HG03064 (cell line): Measurements from ENCODE around the gene TH.
"Not testable (repeated sequence)": the region's sequence is repeated elsewhere in the genome, so short reads cannot be mapped to it uniquely, and the experiment has no call there.

ENCODE experiments used
- ATAC-seq: cut with Tn5 transposase; IDR thresholded peaks from one replicate; pipeline ENCODE4 v1.9.1; 2021; ENCODE audit warnings: low read depth; ENCODE audit not compliant: unreplicated experiment

TH gene

DNA sequence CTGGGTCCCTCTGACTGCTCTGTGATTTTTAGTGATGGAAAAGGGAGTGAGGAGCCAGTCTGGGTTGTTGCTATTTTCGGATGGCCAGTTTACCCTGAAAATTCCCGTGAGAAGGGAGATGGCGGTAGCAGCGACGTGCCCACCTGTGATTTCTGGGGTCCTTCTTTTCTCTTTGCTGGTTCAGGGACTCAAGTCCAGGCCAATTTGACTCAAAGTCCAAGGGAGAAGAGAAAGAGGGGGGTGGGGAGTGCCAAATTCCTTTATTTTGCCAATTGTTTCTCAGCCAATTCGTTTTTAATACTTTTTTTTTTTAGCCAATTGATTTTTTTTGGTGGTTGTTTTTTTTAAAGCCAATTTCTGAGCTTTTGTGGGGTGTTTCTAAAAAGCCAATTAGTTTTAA, 39.4 kb downstream of the TH start:
- ATAC-seq: no peak

DNA sequence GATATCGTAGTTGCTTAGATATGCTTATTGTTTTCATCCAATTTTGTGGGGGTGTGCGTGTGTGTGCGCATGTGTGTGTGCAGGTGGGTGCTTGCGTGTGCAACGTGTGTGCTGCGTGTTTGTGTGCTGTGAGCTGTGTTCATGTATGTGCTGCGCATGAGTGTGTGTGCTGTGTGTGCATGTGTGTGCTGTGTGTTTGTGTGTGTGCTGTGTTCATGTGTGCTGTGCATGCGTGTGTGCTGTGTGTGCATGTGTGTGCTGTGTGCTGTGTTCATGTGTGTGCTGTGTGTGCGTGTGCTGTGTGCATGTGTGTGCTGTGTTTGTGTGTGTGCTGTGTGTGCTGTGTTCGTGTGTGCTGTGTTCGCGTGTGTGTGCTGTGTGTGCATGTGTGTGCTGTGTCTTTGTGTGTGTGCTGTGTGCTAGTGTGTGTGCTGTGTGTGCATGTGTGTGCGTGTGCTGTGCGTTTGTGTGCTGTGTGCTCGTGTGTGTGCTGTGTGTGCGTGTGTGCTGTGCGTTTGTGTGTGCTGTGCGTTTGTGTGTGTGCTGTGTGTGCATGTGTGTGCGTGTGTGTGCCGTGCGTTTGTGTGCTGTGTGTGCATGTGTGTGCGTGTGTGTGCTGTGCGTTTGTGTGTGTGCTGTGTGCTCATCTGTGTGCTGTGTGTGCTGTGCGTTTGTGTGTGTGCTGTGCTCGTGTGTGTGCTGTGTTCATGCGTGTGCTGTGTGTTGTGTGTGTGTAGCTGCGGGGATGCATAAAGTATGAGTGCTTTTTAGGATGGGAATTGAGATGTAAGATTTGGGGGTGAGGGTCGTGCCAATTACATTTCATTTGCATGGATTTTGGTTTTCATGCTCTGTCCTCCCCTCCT, 40.0 kb downstream of the TH start:
- no peak for ATAC-seq

DNA sequence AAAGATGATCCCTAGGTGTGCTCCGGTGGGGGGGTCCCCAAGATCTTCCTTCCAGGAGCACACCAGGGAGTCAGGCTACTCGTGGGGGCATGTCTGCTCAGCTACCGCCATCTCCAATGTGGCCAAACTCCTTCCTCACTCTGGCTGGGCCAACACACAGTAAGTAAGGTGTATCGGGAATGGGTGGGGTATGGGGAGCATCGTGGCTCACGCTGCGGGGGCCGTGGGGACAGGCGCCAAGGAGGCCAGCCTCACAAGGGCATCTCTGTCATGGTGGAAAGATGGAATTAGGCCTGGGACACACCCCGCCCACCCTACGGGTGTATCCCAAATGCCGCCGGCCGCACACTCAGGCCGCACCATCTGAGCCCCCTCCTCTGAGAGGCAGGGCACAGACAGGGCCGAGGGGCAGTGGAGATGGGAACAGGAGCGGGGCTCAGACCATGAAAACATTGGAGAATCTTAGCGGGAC, 40.7 kb downstream of the TH start:
- no peak for ATAC-seq

DNA sequence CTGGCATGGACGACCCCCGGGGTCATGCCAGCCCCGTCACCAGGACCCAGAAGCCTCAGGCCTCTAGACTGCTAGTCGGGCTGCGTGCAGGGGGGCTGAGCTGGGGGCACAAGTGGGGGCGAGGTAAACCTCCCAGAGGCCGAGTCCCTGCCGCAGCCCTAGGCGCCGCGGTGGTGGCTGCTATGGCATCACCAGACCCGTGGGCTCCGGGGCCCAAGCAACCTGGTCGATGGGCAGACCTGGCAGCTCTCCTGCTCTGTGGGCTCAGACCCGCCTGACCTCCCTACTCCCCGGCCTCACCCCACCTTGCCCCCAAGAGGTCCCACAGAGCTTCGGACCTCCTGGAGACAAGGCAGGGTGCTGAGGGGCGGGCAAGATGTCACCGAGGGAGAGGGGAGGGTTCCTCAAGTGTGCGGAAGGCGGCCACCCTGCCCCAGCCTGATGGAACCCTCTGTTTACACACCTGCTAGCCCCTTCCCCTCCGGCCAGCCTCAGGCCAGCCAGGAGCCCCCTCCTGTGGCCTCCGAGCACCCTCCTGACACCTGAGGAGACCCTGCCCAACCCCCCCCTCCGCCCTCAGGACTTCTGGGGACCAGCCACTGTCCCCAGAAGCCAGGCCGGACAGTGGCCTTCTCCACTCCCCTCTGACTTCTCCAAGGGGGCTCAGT, 41.8 kb downstream of the TH start:
- ATAC-seq: no peak

DNA sequence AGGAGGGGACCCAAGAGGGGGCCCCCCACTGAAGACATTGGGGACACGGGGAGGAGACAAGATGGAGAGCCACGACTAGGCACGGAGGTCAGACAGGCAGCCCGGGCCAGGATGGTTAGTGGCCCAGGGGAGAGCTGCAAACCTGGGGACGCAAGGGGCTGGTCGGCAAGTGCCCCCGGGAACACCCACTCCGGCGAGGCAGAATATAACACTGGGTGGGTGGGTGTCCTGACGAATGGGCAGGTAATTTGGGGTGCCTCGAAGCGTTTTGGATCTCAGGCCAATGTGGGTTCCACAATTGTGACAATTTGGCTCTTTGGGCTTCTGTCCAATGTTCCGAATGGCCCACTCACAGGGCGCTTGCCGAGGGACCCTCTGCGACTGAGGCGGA, 42.3 kb downstream of the TH start:
- ATAC-seq: no peak

DNA sequence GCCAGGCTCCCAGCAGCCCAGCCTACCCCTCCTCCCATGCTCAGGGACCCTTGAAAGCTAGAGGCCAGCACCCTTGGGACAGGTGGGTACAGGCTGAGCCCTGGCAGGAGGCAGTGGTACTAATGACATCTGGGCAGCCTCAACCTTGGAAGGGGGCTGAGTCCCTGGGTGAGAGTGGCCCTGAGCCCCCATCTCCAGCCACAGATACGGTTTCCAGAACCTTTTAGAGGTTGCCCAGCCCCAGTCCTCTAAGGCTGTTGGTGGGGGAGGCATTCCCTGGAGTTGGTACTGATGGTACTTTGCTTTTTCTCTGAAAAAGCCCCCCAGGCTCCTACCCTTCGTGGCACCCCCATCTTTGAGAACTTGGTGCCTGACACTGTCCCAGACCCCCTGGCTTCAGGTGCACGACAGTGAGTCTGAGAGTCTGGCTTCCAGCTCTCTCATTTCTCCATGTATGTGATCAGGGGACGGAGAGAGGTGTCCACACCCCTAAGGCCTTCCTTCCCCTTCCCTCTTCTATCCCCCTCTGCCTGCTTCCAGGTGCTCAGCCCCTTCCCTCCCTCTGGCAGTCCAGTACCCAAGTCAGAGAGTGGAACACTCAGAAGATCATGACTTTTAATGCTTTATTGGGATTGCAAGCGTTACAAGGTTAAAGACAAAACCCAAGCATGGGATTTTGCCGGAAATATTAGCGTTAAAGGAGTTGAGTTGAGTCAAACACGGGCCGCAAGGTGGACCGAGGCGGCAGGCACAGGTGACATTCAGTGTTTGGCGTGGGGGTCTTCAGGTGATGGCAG, 42.9 kb downstream of the TH start:
- ATAC-seq: no peak

DNA sequence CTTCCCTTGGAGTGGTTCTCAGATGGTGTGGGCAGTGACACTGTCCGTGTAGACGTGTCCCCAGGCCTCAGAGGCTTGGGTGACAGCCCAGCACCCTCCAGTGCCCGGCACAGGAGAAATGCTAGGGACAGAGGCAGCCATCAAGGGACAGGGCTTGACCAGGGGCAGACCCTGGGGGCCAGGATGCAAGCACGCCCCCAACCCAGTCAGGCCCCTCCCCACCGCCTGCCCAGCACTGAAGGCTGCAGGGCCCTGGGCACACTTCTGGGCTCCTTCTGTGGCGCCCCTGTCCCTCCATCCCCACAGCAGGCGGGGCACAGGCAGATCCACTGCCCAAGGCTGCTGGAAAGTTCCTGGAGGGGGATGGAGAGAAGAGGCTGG, 43.5 kb downstream of the TH start:
- no peak for ATAC-seq

DNA sequence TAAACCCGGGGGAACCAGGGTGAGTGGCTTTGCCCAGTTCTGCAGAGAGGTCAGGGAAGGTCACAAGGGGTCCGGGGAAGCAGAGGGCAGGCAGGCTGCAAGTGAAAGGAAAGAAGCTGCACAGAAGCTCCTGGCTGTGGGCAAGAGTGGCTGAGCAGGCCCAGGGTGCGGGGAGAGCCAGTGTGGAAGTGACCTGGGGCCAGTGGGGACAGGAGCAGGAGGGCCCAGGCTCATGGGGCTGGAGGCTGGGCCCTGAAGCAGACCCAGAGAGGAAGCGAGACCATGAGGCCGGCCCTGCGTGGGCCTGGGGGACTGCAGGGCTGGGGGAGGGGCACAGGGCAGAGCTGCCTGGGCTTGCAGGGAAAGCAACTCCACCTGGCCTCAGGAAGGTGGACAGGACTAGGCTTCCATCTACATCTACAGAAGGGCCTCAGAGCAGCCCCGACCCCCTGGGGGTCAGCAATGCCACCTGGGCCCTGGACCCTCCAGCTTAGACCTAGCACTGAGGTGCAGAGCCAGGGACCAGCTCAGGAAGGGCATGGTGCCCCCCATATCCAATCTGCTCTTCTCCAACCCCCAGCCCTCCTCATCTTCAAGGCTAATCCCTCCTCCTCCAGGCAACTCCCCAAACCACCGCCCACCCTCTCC, 44.0 kb downstream of the TH start:
- no peak for ATAC-seq

DNA sequence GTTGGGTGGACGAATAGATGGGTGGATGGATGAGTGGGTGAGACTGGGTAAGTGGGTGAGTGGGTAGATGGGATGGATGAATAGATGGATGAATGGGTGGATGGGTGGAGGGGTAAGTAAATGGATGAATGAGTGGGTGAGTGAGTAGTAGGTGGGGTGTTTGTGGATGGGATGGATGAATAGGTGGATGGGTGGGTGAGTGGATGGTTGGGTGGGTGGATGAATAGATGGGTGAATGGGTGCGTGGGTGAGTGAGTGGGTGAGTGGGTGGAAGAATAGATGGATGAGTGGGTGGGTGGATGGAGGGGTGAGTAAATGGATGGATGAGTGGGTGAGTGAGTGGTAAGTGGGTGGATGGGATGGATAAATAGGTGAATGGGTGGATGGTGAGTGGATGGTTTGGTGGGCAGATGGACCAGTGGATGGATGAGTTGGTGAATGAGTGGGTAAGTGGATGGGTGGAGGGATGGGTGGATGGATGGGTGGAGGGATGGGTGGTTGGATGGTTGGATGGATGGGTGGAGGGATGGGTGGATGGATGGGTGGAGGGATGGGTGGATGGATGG, 45.0 kb downstream of the TH start:
- ATAC-seq: no peak

DNA sequence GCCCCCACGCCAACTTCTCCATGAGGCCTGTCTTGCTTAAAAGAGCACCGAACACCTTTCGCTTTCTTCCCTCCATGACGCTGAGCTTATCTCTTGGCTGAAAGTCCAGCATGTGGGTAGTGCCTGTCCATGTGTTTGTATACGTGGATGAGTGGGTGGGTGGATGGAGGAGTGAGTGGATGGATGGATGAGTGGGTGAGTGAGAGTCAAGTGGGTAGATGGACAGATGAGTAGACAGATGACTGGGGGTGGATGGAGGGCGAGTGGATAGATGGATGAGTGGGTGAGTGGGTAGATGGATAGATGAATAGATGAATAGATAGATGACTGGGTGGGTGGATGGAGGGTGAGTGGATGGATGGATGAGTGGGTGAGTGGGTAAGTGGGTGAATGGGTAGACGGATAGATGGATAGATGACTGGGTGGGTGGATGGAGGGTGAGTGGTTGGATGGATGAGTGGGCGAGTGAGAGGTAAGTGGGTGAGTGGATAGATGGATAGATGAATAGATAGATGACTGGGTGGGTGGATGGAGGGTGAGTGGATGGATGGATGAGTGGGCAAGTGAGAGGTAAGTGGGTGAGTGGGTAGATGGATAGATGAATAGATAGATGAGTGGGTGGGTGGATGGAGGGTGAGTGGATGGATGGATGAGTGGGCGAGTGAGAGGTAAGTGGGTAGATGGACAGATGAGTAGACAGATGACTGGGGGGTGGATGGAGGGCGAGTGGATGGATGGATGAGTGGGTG, 46.7 kb downstream of the TH start:
- ATAC-seq: not testable (repeated sequence)

DNA sequence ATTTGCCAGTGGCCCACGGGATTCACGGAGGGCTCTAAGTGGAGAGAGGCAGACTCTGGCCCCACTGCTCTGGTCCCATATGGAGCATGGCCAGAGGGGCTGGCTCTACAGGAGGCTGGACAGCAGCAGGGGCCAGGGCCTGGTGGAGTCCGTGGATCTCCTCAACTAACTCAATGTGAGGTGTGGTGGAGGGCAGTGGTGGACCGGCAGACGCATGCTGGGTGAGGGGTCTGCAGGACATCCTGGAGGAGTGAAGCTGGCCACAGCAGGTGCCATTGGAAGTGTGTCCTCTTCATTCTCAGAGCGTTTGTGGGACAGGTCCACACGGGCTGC, 48.0 kb downstream of the TH start:
- no peak for ATAC-seq

DNA sequence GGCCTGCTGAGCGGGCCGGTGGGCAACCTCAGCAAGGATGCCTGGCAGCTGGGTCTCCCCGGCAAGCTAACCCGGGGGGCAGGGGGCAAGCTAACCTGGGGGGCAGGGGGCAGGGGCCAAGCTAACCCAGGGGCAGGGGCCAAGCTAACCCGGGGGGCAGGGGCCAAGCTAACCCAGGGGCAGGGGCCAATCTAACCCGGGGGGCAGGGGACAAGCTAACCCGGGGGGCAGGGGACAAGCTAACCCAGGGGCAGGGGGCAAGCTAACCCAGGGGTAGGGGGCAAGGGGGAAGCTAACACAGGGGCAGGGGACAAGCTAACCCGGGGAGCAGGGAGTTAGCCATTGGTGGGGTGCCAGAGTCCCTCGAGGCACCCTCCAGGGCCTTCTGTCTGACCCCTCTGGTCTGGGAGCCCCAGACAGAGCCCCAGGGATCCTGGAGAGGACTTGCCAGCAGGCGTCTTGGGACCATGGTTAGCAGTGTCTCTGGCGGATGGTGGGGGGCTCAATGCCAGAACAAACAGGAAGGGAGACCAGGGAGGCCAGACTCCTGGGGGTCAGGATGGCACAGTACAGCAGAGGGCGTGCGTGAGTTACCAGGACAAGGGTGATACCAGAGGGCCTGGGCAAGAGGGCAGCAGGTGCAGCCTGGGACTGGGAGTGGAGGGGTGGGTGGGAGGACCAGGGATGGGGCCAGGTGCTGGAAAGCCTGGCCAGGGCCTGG, 48.5 kb downstream of the TH start:
- ATAC-seq: no peak

DNA sequence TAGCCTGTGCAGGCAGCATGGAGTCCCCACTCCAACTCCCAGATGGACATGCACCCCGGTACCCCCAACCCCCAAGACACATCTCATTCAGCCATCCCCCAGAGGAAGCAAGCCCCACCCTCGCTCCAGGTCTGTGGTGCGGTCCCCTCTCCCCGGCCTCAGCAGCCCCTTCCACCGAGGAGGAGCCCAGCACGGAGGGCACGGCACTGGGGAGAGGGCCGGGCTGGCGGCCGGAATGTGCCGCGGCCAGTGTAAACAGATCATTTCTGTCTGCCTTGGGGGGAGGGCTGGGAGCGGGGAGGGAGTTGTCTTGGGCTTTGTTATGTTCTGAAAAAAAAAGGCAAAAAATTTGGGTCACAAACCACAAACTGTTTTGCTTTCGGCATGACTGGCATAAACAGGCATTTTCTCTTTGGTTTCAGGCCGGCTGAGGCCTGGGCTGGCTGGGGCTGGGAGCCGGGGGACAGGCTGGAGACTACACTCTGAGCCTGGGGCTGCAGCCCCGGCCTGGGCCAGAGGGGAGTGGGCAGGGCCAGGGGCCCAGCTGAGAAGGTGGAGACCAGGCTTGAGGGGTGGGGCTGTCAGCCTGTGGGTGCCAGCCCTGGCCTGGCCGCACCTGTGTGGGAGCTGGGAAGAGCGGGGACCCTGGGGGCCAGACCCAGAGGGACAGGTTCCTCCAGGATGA, 49.3 kb downstream of the TH start:
- no peak for ATAC-seq

DNA sequence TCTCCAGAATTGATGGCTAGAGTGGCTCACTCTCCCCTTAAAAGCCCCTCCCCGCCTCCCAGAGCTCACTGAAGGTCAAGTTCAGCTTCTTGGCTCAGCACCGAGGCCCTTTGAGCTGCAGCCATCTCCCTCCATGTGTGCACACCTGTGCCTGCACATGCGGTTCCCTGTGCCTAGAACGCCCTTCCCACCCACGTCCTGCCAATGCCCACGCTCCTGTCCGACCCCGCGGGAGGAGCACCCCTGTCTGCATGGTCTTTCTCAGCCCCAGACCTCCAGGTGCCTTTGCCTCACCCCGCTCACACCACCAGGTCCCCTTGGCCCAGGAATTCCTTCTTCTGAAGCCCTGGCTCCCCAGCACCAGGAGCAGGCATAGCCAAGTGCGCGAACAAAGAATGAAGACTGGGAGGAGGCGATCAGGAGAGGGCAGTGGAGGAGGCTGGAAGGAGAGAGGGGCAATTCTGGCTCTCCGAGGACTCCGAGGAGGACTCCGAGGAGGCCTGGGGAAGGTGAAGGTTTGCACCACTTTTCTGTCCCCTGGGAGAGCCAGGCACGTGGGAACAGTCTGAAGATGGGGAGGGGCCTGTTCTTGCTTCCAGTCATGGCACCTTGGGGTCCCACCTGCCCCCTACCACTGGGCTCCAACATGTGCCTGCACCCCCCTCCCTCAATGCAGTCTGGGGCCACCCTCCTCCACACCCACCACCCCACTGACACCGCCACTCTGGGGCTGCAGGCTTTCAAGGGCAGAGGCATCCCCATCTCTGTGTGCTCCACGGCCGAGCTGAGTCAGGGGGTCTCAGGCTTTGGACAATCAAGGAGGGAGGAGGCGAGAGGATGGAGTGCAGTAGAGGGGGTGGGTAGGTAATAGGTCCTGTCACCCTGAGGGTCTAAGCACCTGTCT, 50.1 kb downstream of the TH start:
- ATAC-seq: no peak

DNA sequence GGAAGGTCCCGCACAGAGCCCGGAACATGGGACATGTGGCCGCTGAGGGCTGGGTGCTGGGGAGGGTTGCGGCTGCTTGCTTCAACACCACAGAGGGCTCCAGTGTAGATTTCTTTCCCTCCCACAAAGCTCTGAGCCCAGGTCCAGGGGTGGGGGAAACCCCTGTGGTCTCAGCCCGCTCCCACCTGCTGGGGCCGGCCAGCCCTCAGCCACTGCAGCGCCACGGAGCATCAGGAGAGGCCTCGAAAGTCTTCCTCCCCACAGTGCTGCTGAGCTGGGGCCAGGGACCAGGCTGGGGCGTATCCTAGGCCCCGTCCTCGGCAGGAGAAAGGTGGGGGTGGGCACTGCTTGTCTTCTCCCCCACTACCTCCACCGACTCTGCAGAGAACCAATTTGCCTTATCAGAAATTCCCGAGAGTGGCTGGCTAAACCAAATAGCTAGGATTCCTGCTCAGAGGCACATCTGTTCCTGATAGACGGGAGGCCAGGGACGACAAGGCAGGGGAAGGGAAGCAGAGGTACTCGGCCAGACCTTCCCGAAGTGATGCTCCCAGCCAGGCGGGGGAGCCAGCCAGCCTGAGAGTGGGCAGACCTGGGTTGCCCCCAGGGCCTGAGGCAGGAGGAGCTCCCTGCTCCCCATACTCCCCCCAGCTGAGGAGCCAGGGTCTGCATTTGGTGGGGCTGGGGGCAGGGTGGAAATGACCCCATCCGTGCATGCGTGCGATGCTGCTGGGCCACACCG, 51.1 kb downstream of the TH start:
- ATAC-seq: no peak

DNA sequence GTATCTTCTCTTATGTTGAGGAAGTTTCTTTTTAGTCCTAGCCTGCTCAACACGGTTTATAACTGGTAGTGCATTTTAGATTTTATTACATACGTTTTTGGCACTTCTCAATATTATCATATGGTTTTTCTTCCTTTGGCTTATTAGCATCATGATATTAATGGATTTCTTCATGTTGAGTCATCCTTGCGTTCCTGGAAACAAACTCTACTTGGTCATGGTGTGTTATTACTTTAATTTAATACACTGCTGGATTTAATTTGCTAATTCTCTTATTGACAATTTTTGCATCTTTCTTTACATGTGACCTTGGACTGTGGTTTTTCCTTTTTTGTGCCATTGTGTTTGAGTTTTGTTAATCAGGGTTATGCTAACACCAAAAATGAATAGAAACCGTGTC, 52.9 kb downstream of the TH start:
- no peak for ATAC-seq

DNA sequence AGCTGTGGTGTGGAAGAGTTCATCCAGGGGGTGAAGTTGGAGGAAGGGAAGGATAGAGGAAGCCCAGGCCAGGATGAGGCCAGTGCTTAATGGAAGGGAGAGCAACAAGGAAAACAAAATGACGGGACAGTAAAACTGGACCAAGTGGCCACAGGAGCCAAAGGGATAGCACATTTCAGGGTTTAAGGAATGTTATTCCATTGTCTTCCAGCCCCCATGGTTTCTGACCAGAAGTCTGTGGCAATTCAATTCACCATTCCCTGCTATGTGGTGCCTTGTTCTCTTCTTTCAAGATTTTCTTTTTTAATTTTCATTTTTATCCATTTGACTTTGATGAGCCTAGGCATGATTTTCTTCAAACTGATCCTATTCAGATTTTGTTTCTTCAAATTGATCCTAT, 54.9 kb downstream of the TH start:
- no peak for ATAC-seq
